HepG2 (cell line): ENCODE results near the gene PDXDC1. TPM values are rescaled to one million over a fixed set of nuclear protein-coding genes. Genes with fewer than 3 reads are reported as not detected.

ENCODE experiments used
- ATF1 ChIP-seq: IDR thresholded peaks from 2 replicates; pipeline ENCODE4 v1.6.1; 2016; ENCODE audit warnings: mild to moderate bottlenecking, control low read depth
- FOXK1 ChIP-seq: sonication (generic); formaldehyde crosslinking; IDR thresholded peaks from 2 replicates; pipeline ENCODE4 v1.4.0; 2020; ENCODE audit warnings: low read depth, missing genetic modification reagents, borderline replicate concordance
- GPBP1L1 ChIP-seq: sonication (generic); formaldehyde crosslinking; IDR thresholded peaks from 2 replicates; pipeline ENCODE4 v1.5.0; 2020; ENCODE audit warnings: mild to moderate bottlenecking, missing genetic modification reagents
- KLF11 ChIP-seq: IDR thresholded peaks from 2 replicates; pipeline ENCODE4 v1.6.1; 2016; ENCODE audit warnings: missing compliant biosample characterization
- NFKB2 ChIP-seq: sonication (generic); formaldehyde crosslinking; IDR thresholded peaks from 2 replicates; pipeline ENCODE4 v1.4.0; 2020; ENCODE audit warnings: missing genetic modification reagents, borderline replicate concordance
- RERE ChIP-seq: IDR thresholded peaks from 2 replicates; pipeline ENCODE4 v1.6.1; 2016; ENCODE audit warnings: low read depth, missing genetic modification reagents, missing compliant biosample characterization
- RXRB ChIP-seq: IDR thresholded peaks from 2 replicates; pipeline ENCODE4 v1.6.1; 2016; ENCODE audit warnings: borderline replicate concordance, missing genetic modification reagents, missing compliant biosample characterization
- SIN3A ChIP-seq: IDR thresholded peaks from 2 replicates; pipeline ENCODE4 v1.6.1; 2011; ENCODE audit warnings: low read depth, mild to moderate bottlenecking, control low read depth, low read length, borderline replicate concordance
- SMARCC2 ChIP-seq: fragments of 450-650 bp; IDR thresholded peaks from 2 replicates; pipeline ENCODE4 v1.6.1; 2017; ENCODE audit warnings: antibody characterized with exemption, mild to moderate bottlenecking
- SNRNP70 ChIP-seq: fragments of 200-400 bp; formaldehyde crosslinking; IDR thresholded peaks from 2 replicates; pipeline ENCODE4 v1.6.1; 2017; ENCODE audit warnings: mild to moderate bottlenecking, low read depth, low read length, moderate library complexity
- TIGD3 ChIP-seq: sonication (generic); formaldehyde crosslinking; IDR thresholded peaks from 2 replicates; pipeline ENCODE4 v1.5.1; 2020; ENCODE audit warnings: mild to moderate bottlenecking, missing genetic modification reagents, borderline replicate concordance
- ZNF251 ChIP-seq: sonication (generic); formaldehyde crosslinking; IDR thresholded peaks from 2 replicates; pipeline ENCODE4 v1.9.0; 2021; ENCODE audit warnings: mild to moderate bottlenecking, missing genetic modification reagents
- ZNF543 ChIP-seq: sonication (generic); formaldehyde crosslinking; IDR thresholded peaks from 2 replicates; pipeline ENCODE4 v1.4.0; 2020; ENCODE audit warnings: mild to moderate bottlenecking, missing genetic modification reagents
- ZNF570 ChIP-seq: sonication (generic); formaldehyde crosslinking; IDR thresholded peaks from 2 replicates; pipeline ENCODE4 v1.4.0; 2020; ENCODE audit warnings: mild to moderate bottlenecking, missing genetic modification reagents, borderline replicate concordance
- ZNF598 ChIP-seq: sonication (generic); formaldehyde crosslinking; IDR thresholded peaks from 2 replicates; pipeline ENCODE4 v1.5.1; 2020; ENCODE audit warnings: mild to moderate bottlenecking, missing genetic modification reagents, borderline replicate concordance
- ZNF639 ChIP-seq: conservative IDR thresholded peaks from 2 replicates; pipeline ENCODE4 v1.6.1; 2018; ENCODE audit warnings: missing genetic modification reagents
- ZNF784 ChIP-seq: sonication (generic); formaldehyde crosslinking; IDR thresholded peaks from 2 replicates; pipeline ENCODE4 v1.5.1; 2020; ENCODE audit warnings: missing genetic modification reagents, mild to moderate bottlenecking, borderline replicate concordance
- ZSCAN22 ChIP-seq: sonication (generic); formaldehyde crosslinking; IDR thresholded peaks from 2 replicates; pipeline ENCODE4 v1.4.0; 2020; ENCODE audit warnings: mild to moderate bottlenecking, missing genetic modification reagents
- polyA plus RNA-seq, 8 experiments: library from polyadenylated mRNA; depleted of rRNA in 3 of 8; stranded (reverse) in 7 of 8; unstranded in 1 of 8; fragments of >200 nt; fragmentation: Illumina TruSeq in 4 of 8; extraction: Trizol in 4 of 8; gene quantifications; 2 replicates each; pipeline versions ENCODE4 v1.2.1 to v1.2.3, GENCODE V29; 2011 to 2016; ENCODE audit warnings: low read depth in 4 of 8, missing spikeins in 1 of 8, mixed read lengths in 1 of 8; ENCODE audit not compliant: insufficient read depth in 1 of 8
- total RNA-seq, 5 experiments: library from RNA; depleted of rRNA; stranded (reverse); fragments of >200 nt; fragmentation: Illumina TruSeq; extraction: Trizol; gene quantifications; 2 replicates each; pipeline ENCODE4 v1.2.3, GENCODE V29; 2016; ENCODE audit warnings: low read depth in 1 of 5

PDXDC1 gene
- total and polyA plus RNA-seq, 2 of the 13 experiments (the other 11 are each of a cell fraction or from before 2014, with no cell fraction given) = 133 to 169 TPM

- TF ChIP-seq SIN3A = no peak
- no peak for TF ChIP-seq ATF1 (CRISPR knock-in tag)
- TF ChIP-seq ZNF598 = peak; percentile 73; the same call in 1 of the 2 replicates
- no peak for TF ChIP-seq ZNF784 (CRISPR knock-in tag)
- no peak; the same call in 1 of the 2 replicates for TF ChIP-seq ZNF639 (CRISPR knock-in tag)
- no peak for TF ChIP-seq GPBP1L1 (CRISPR knock-in tag)
- no peak for TF ChIP-seq RERE (CRISPR knock-in tag)
- peak; percentile 75; the same call in 1 of the 2 replicates for TF ChIP-seq NFKB2
- TF ChIP-seq ZNF543 (CRISPR knock-in tag) = peak; percentile 65; the same call in 1 of the 2 replicates
- TF ChIP-seq SNRNP70 = no peak
- TF ChIP-seq ZNF570 = no peak
- TF ChIP-seq SMARCC2 = no peak
- no peak; the same call in 1 of the 2 replicates for TF ChIP-seq TIGD3 (CRISPR knock-in tag)
- TF ChIP-seq ZSCAN22 (CRISPR knock-in tag) = no peak; the same call in 1 of the 2 replicates
- TF ChIP-seq KLF11 (CRISPR knock-in tag) = no peak
- no peak for TF ChIP-seq ZNF251 (CRISPR knock-in tag)
- no peak for TF ChIP-seq FOXK1 (CRISPR knock-in tag)
- TF ChIP-seq RXRB (CRISPR knock-in tag) = 0 out of 2 replicates have a peak, but pooled peaks have one; percentile 5
These were observed 80.6 kb downstream of the PDXDC1 start (continued) for GRCh38 chr16:15055141-15056053.
